ENCODE results near the gene NME5.
"Not testable (repeated sequence)": the region's sequence is repeated elsewhere in the genome, so short reads cannot be mapped to it uniquely, and the experiment has no call there.

The NME5 gene

GRCh38 chr5:138091685-138092084 is 47.5 kb downstream of the NME5 start:
- no peak for DNase-seq (ENCODE audit: low read depth)
- no peak for TF ChIP-seq CTCF (conservative IDR thresholded peaks at IDR 0.05; ENCODE audit: low read depth, low read length)
- no peak overlapping the region for H3K4me3 ChIP-seq (ENCODE audit: low read depth, low read length)

- TF ChIP-seq CTCF (conservative IDR thresholded peaks at IDR 0.05; ENCODE audit: low read depth, low read length), result no peak
- DNase-seq (ENCODE audit: low read depth), result no peak
- no peak within 1 kb of the TSS for H3K4me3 ChIP-seq (ENCODE audit: low read depth, low read length)
Measured at GRCh38 chr5:138083702-138084101, 55.5 kb downstream of the NME5 start, which contains the start of gene WNT8A. WNT8A (plus strand) TSS chr5:138084033; CDS start chr5:138084128, 95 bp downstream.

GRCh38 chr5:138082033-138082432 is 57.2 kb downstream of the NME5 start:
- no peak for DNase-seq (ENCODE audit: low read depth)
- no peak overlapping the region for H3K4me3 ChIP-seq (ENCODE audit: low read depth, low read length)
- no peak for TF ChIP-seq CTCF (conservative IDR thresholded peaks at IDR 0.05; ENCODE audit: low read depth, low read length)

GRCh38 chr5:138078006-138078643 is 61.1 kb downstream of the NME5 start:
- DNase-seq (ENCODE audit: low read depth), result no peak
- no peak overlapping the region for H3K4me3 ChIP-seq (ENCODE audit: low read depth, low read length)
- no peak for TF ChIP-seq CTCF (conservative IDR thresholded peaks at IDR 0.05; ENCODE audit: low read depth, low read length)

- DNase-seq (ENCODE audit: low read depth), result peak; percentile 79
- H3K4me3 ChIP-seq (ENCODE audit: low read depth, low read length), result no peak overlapping the region
- peak; percentile 86 for TF ChIP-seq CTCF (conservative IDR thresholded peaks at IDR 0.05; ENCODE audit: low read depth, low read length)
Measured at GRCh38 chr5:138077064-138077696, 62.0 kb downstream of the NME5 start.

GRCh38 chr5:138070026-138070425 is 69.2 kb downstream of the NME5 start:
- DNase-seq (ENCODE audit: low read depth); H3K4me3 ChIP-seq (ENCODE audit: low read depth, low read length): not testable (repeated sequence)

GRCh38 chr5:138068742-138069600 is 70.3 kb downstream of the NME5 start:
- TF ChIP-seq CTCF (conservative IDR thresholded peaks at IDR 0.05; ENCODE audit: low read depth, low read length), result peak; percentile 94
- peak; percentile 89 for DNase-seq (ENCODE audit: low read depth)
- no peak overlapping the region for H3K4me3 ChIP-seq (ENCODE audit: low read depth, low read length)

Data from choroid plexus epithelial cell (primary cell).